Stimulated activated CD8-positive, alpha-beta memory T cell treated with anti-CD3 and anti-CD28 coated beads, Interleukin-7, amount 100 ng/mL, for 48 hours (primary cell): ENCODE results near the gene CEP85L.

Source experiments
- DNase-seq, 2 donors: peaks; one replicate each; pipeline ENCODE4 v3.0.0-alpha.2; 2020; ENCODE audit warnings: low read depth in 1 of 2; ENCODE audit errors: extremely low read depth in 1 of 2

Gene CEP85L

GRCh38 chr6:118580585-118581419 is 70.6 kb downstream of the CEP85L start:
- no peak for DNase-seq

- no peak for DNase-seq
These were observed 71.6 kb downstream of the CEP85L start for GRCh38 chr6:118579786-118580185.

GRCh38 chr6:118578617-118579016 is 72.8 kb downstream of the CEP85L start:
- DNase-seq = no peak

DNA sequence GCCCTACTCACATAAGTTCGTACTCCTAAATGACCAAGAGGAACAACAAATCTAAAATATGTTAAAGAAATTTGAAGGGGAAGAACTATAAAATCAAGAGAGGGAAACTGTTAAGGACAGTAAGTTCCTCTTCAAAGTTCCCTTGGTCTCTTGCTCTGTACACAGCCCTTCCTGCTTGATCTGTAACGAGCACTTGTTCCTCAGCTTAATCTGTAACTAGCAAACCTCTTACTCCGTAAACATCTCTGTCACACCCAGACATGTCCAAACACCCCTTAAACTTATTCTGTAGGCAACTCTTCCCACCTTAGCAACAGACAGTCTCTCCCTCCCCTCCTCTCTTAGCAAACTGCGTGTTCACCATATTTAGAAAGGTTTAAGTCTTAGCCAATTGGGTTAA is 73.4 kb downstream of the CEP85L start:
- no peak for DNase-seq

GRCh38 chr6:118574051-118574865 is 77.1 kb downstream of the CEP85L start:
- no peak for DNase-seq

DNA sequence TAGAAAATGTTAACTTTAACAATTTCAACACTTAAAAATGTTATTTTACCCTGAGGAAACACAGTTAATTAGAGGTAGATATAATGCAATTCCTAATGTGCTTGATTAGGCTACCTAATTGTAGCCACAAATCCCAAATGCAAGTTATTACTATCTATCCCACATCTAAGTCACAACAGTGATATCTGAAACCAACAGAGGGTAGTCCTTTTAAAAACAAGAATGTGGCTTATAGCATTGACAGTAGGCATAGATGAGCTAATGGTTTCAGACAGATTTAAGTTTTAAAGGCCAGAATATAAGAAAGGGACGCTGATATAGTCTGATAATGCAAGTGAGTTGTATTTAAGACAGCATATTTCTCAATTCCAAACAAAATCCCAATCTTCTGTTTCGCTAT is 80.3 kb downstream of the CEP85L start:
- DNase-seq = no peak

GRCh38 chr6:118569498-118569897 is 81.9 kb downstream of the CEP85L start:
- no peak for DNase-seq

DNA sequence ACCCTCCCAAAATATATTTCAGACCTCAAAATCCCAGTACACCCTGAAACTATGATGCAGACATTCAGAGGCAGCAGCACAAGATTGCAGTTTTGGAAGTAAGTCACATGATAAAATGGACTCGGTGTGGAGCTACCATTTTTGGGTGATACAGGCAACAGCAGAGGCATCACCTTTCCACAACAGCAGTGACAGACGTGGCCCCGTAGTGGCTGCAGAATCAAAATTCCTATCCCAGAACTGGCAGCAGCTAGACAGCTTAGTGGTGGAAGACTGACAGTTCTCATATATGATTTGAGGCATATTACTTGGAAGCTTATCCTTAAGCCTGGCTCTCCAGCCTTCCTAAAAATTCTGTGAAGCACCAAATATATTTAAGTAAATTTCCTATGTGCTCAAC is 83.4 kb downstream of the CEP85L start:
- DNase-seq = no peak

- DNase-seq = no peak
These were observed 86.0 kb downstream of the CEP85L start for GRCh38 chr6:118565311-118565960.

DNA sequence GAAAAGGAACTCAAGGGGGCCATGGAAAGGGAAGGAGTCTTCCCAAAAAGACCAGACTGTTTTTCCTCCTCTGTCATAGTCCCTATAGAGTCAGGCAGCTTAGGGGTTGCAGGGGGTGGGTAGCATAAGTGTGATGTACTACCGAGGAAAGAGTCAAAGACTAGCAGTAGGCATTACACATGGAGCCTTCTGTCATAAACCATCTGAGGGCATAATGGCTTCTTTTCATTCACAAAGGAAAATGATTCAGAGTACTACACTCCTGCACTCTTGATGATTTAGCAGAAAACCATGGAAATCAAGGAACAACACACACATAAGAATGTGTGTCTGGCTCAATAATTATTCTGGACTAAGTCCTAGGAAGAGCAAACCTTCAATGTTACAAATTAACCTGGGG is 88.4 kb downstream of the CEP85L start:
- DNase-seq = no peak

DNA sequence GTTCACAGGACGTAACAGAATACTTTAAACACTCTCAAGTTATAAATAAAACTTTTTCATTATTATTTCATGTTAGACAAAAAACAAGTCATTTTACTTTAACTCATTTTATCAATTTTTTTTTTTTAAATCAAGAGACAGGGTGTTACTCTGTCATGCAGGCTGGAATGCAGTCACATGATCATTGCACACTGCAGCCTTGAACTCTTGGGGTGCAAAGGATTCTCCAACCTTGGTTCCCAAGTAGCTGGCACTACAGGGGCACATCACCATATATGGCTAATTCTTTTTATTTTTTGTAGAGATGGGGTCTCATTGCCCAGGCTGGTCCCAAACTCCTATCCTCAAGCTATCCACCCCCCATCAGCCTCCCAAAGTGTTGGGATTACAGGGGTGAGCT is 89.1 kb downstream of the CEP85L start:
- no peak for DNase-seq

GRCh38 chr6:118559659-118560058 is 91.7 kb downstream of the CEP85L start:
- DNase-seq = no peak

DNA sequence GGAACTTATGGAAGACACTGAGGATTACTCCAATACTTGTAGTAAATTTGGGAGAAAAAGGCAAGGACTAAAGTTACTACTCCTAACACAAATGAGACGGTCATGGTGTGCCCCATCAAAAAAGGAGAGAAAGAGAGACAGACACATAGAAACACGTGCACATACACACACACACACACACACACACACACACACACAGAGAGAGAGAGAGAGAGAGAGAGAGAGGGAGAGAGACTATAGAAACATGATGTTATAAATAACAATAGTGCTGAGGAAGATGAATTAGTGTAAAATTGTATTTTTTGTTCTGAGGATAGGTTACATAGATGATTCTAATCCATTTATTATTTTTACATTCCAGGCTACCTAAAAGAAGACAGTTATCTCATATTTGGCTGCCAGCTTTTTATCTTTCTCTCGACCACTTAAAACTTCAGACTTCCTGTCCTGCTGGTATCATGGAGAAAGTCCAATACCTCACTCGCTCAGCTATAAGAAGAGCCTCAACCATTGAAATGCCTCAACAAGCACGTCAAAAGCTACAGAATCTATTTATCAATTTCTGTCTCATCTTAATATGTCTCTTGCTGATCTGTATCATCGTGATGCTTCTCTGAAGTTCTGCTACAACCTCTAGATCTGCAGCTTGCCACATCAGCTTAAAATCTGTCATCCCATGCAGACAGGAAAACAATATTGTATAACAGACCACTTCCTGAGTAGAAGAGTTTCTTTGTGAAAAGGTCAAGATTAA is 92.8 kb downstream of the CEP85L start:
- no peak for DNase-seq

GRCh38 chr6:118554698-118555097 is 96.7 kb downstream of the CEP85L start:
- DNase-seq = no peak

GRCh38 chr6:118553132-118553531 is 98.3 kb downstream of the CEP85L start:
- no peak for DNase-seq

DNA sequence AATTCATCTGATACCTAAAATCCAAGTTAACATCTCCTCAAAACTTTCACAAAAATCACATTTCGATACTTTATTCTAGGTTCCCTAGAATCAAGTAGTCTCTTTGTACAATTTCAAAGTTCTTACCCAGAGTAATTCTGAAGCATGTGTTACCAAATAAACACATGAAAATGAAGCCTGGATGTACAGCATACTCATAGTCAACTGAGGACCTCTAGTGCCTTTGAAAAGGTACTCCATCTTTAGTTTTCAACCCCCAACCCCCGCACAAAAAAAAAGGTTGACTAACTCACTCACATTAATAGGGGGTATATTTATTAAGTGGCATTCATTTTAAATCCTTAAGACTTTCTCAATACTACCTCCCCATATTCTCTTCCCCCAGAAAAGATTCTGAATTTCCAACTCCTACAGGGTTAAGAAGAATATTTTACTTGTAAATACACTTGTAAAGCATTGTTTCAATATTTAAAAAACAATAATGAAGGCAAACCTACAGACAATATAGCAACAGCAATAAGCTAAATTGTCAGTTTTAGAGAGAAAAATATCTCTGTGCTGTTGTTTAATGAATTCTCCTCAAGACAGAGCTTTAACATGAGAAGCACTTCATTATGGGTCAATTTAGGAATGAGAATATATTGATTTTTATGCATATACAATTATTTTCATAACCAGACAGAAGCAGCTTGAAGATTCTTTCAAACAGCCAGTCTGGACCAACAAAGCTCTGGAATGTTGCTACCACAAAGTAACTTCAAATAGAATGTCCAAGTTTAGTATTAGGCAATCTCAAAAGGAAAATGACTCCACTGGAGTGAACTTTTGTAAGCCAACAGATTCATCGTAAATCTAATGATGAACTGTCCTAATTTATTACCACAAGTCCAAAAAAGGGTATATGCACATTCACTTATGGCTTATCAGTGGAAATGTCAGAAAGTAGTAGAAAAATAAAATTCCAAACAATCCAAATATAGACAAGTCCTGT is 100.0 kb downstream of the CEP85L start:
- no peak for DNase-seq

- no peak for DNase-seq
These were observed 102.8 kb downstream of the CEP85L start for GRCh38 chr6:118548613-118549012.

DNA sequence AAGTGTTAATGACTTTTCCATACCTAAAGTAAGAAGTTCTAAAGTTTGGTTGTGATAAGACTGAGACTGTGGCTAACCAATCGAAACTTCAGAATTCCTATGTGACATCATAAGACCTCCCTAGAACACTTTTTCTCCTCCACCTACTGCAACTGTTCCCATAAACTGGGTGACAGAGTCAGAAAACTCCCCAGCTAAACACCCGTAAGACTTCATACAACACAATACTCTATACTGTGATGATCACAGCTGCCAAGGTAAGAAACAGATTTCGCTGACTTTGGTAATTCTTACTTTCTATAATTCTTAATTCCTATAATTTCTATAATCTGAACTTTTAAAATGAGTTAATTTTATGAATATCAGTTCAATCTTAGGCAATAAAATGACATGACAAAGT is 103.3 kb downstream of the CEP85L start, which contains the start of gene PLN:
PLN (plus strand) TSS at position 161 of the 400 bp plus-strand sequence. CDS start 10,626 bp downstream, outside the sequence.
- no peak for DNase-seq

DNA sequence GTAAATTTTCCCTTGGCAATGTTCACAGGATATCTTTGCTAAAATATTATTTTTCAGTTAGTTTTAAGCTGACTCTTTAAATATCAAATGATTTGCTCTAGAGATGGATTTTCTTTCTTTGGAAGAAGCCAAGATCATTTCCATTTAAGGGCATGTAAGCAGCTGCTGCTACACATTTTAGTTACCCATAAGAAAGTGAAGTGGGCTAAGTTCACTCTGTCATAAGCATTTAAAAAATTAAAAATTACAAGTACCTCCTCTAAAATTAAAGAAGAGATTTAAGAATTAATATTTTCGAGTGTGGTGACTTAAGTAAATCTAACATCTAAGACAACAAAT is 104.5 kb downstream of the CEP85L start:
- DNase-seq = no peak
